ENCODE data around the gene C11orf98. TPM values are rescaled to one million over a fixed set of nuclear protein-coding genes. Genes with fewer than 3 reads are reported as not detected.
"Not testable (repeated sequence)": the region's sequence is repeated elsewhere in the genome, so short reads cannot be mapped to it uniquely, and the experiment has no call there.

C11orf98 gene
- polyA plus RNA-seq, 1 donor, result 60.4 TPM

DNA sequence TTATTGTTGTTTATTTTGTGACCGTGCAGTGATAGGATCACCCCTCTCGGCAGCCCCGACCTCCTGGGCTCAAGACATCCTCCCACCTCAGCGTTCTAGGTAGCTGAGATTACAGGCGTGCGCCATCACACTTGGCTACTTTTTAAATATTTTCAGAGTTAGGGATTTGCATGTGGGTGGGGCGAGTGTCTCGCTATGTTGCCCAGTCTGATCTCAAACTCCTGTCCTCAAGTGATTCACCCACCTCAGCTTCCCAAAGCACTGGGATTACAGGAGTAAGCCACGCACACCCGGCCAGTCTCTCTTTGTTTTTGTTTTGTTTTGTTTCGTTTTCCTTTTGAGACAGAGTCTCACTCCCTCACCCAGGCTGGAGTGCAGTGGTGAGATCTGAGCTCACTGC lies 10.7 kb downstream of the C11orf98 start:
- no peaks in the 10 kb centered on the region for H3K27me3 ChIP-seq (ENCODE audit: control insufficient read depth, insufficient read depth, low read length)
- peaks cover 6% of the 10 kb centered on the region for H3K36me3 ChIP-seq (ENCODE audit: control insufficient read depth, insufficient read depth, low read length)
- no peaks in the 10 kb centered on the region for H3K9me3 ChIP-seq (ENCODE audit: control insufficient read depth, low read depth, low read length)
- no peak overlapping the region for H3K27ac ChIP-seq (ENCODE audit: low read length)
- H3K4me1 ChIP-seq (ENCODE audit: control insufficient read depth, insufficient read depth, low read length), result peaks cover 5% of the 10 kb centered on the region
- WGBS (ENCODE audit: insufficient coverage, low lambda C conversion rate), result 100% methylated on average over 1 of the region's 11 CpGs
- no peak for DNase-seq
- H3K4me3 ChIP-seq (ENCODE audit: low read length), result no peak overlapping the region

- Histone ChIP-seq H3K4me3 (ENCODE audit: low read length) (peak overlapping the region; percentile 86), H3K27me3 (ENCODE audit: control insufficient read depth, insufficient read depth, low read length) (no peaks in the 10 kb centered on the region), H3K4me1 (ENCODE audit: control insufficient read depth, insufficient read depth, low read length) (peaks cover 5% of the 10 kb centered on the region), H3K27ac (ENCODE audit: low read length) (peak overlapping the region; percentile 92), H3K9me3 (ENCODE audit: control insufficient read depth, low read depth, low read length) (no peaks in the 10 kb centered on the region), H3K36me3 (ENCODE audit: control insufficient read depth, insufficient read depth, low read length) (peaks cover 24% of the 10 kb centered on the region)
- no peak for DNase-seq
- no CpG with 5 or more reads among the region's 16 CpGs for WGBS (ENCODE audit: insufficient coverage, low lambda C conversion rate)
Measured at GRCh38 chr11:62652161-62653006, 12.6 kb downstream of the C11orf98 start.

DNA sequence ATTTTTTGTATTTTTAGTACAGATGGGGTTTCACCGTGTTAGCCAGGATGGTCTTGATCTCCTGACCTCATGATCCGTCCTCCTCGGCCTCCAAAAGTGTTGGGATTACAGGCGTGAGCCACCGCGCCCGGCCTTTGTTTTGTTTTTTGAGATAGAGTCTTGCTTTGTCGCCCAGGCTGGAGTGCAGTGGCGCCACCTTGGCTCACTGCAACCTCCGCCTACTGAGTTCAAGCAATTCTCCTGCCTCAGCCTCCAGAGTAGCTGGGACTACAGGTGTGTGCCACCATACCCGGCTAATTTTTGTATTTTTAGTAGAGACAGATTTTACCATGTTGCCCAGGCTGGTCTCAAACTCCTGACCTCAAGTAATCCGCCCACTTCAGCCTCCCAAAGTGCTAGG lies 14.7 kb downstream of the C11orf98 start:
- H3K4me3 ChIP-seq (ENCODE audit: low read length); H3K27me3 ChIP-seq (ENCODE audit: control insufficient read depth, insufficient read depth, low read length); H3K9me3 ChIP-seq (ENCODE audit: control insufficient read depth, low read depth, low read length); H3K27ac ChIP-seq (ENCODE audit: low read length); DNase-seq: not testable (repeated sequence)
- no CpG with 5 or more reads among the region's 12 CpGs for WGBS (ENCODE audit: insufficient coverage, low lambda C conversion rate)
- peaks cover 12% of the 10 kb centered on the region for H3K4me1 ChIP-seq (ENCODE audit: control insufficient read depth, insufficient read depth, low read length)
- peaks cover 30% of the 10 kb centered on the region for H3K36me3 ChIP-seq (ENCODE audit: control insufficient read depth, insufficient read depth, low read length)

DNA sequence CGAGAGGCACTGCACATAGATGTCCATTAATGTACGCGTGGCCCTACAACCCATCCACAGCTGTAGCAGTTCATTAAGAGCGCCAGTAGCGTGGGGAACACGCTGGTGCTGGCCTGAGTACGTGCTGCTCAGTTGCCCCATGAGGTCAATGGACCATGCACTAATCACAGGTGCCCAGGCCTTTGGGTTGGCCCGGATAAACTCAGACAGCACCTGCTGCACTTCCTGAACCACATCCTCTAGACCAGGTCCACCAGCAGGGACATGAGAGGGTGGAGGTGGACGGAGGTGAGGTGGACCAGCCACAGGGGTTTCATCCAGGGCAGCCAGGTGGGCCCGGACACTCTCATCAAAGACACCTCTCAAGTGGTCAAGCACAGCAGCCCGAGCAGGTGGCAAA lies 15.5 kb downstream of the C11orf98 start:
- Histone ChIP-seq H3K27me3 (ENCODE audit: control insufficient read depth, insufficient read depth, low read length) (no peaks in the 10 kb centered on the region), H3K27ac (ENCODE audit: low read length) (no peak overlapping the region), H3K4me1 (ENCODE audit: control insufficient read depth, insufficient read depth, low read length) (peaks cover 13% of the 10 kb centered on the region), H3K9me3 (ENCODE audit: control insufficient read depth, low read depth, low read length) (peaks cover 3% of the 10 kb centered on the region), H3K4me3 (ENCODE audit: low read length) (no peak overlapping the region), H3K36me3 (ENCODE audit: control insufficient read depth, insufficient read depth, low read length) (peaks cover 31% of the 10 kb centered on the region)
- no peak for DNase-seq
- WGBS (ENCODE audit: insufficient coverage, low lambda C conversion rate), result no CpG with 5 or more reads among the region's 11 CpGs

GRCh38 chr11:62648967-62649364 lies 16.0 kb downstream of the C11orf98 start:
- Histone ChIP-seq H3K4me1 (ENCODE audit: control insufficient read depth, insufficient read depth, low read length) (peaks cover 16% of the 10 kb centered on the region), H3K36me3 (ENCODE audit: control insufficient read depth, insufficient read depth, low read length) (peaks cover 34% of the 10 kb centered on the region), H3K27ac (ENCODE audit: low read length) (no peak overlapping the region), H3K4me3 (ENCODE audit: low read length) (no peak overlapping the region), H3K27me3 (ENCODE audit: control insufficient read depth, insufficient read depth, low read length) (no peaks in the 10 kb centered on the region), H3K9me3 (ENCODE audit: control insufficient read depth, low read depth, low read length) (peaks cover 3% of the 10 kb centered on the region)
- no CpG with 5 or more reads among the region's 11 CpGs for whole genome bisulfite sequencing (ENCODE audit: insufficient coverage, low lambda C conversion rate)
- no peak for DNase-seq

GRCh38 chr11:62648185-62648966 lies 16.6 kb downstream of the C11orf98 start:
- peaks cover 3% of the 10 kb centered on the region for H3K9me3 ChIP-seq (ENCODE audit: control insufficient read depth, low read depth, low read length)
- no CpG with 5 or more reads among the region's 24 CpGs for WGBS (ENCODE audit: insufficient coverage, low lambda C conversion rate)
- no peak for DNase-seq
- H3K27ac ChIP-seq (ENCODE audit: low read length), result no peak overlapping the region
- H3K4me3 ChIP-seq (ENCODE audit: low read length), result no peak overlapping the region
- H3K27me3 ChIP-seq (ENCODE audit: control insufficient read depth, insufficient read depth, low read length), result no peaks in the 10 kb centered on the region
- peaks cover 38% of the 10 kb centered on the region for H3K36me3 ChIP-seq (ENCODE audit: control insufficient read depth, insufficient read depth, low read length)
- peaks cover 16% of the 10 kb centered on the region for H3K4me1 ChIP-seq (ENCODE audit: control insufficient read depth, insufficient read depth, low read length)

- peaks cover 3% of the 10 kb centered on the region for H3K9me3 ChIP-seq (ENCODE audit: control insufficient read depth, low read depth, low read length)
- H3K4me3 ChIP-seq (ENCODE audit: low read length), result no peak overlapping the region
- no peak for DNase-seq
- H3K4me1 ChIP-seq (ENCODE audit: control insufficient read depth, insufficient read depth, low read length), result peaks cover 16% of the 10 kb centered on the region
- WGBS (ENCODE audit: insufficient coverage, low lambda C conversion rate), result no CpG with 5 or more reads among the region's 6 CpGs
- H3K27me3 ChIP-seq (ENCODE audit: control insufficient read depth, insufficient read depth, low read length), result no peaks in the 10 kb centered on the region
- peaks cover 41% of the 10 kb centered on the region for H3K36me3 ChIP-seq (ENCODE audit: control insufficient read depth, insufficient read depth, low read length)
- H3K27ac ChIP-seq (ENCODE audit: low read length), result no peak overlapping the region
Measured at GRCh38 chr11:62647609-62648005, 17.4 kb downstream of the C11orf98 start.

- H3K27me3 ChIP-seq (ENCODE audit: control insufficient read depth, insufficient read depth, low read length), result no peaks in the 10 kb centered on the region
- H3K4me1 ChIP-seq (ENCODE audit: control insufficient read depth, insufficient read depth, low read length), result peaks cover 13% of the 10 kb centered on the region
- H3K36me3 ChIP-seq (ENCODE audit: control insufficient read depth, insufficient read depth, low read length), result peaks cover 43% of the 10 kb centered on the region
- H3K9me3 ChIP-seq (ENCODE audit: control insufficient read depth, low read depth, low read length), result peaks cover 3% of the 10 kb centered on the region
- H3K27ac ChIP-seq (ENCODE audit: low read length), result peak overlapping the region; percentile 64
- DNase-seq, result no peak
- H3K4me3 ChIP-seq (ENCODE audit: low read length), result no peak overlapping the region
- WGBS (ENCODE audit: insufficient coverage, low lambda C conversion rate), result no CpG with 5 or more reads among the region's 32 CpGs
Measured at GRCh38 chr11:62646825-62647608, 18.0 kb downstream of the C11orf98 start.

DNA sequence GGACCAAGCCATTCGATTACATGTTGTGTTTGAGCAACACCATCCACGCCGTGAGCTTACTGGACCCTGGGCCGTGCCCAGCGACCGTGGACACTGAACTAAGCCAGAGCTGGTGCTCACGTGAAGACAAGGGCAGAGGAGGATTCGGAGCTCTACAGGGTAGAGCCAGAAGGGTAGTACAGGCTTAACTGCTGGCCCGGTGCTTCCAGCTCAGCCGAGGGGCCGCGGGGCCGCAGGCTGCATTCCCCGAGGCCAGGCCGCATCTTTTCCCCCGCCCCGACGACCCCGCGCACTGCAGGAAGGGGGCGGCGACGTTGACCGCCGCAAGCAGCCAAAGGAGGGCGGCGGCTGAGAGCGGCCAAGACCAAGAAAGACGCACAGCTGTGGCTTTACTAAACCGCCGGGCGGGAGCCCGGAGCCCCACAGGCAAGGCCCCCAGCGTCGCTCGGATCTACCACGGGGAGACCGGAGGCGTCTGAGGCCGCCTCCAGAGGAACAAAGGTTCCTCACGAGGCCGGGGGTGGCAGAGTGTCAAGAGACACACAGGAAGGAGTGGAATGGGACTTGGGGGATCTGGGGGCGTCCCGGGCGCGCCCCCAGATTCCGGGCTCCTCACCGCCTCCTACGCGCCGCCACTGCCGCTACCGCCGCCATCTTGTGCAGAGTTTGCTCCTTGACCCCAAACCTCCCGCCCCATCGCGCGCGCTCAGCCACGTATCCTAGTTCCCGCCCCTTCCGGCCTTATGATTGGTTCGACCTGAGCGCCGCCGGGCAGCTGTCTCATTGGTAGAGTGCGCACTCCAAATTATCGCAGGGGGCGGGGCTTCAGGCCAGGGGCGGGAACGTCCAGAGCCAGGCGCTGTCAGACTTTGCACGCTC lies 18.8 kb downstream of the C11orf98 start, which contains the start of gene GANAB:
Gene GANAB, minus strand, starts transcription at position 668 of the 879 bp plus-strand sequence. Its CDS starts 14 bp downstream, at position 654.
- Histone ChIP-seq H3K9me3 (ENCODE audit: control insufficient read depth, low read depth, low read length) (peaks cover 3% of the 10 kb centered on the region), H3K4me3 (ENCODE audit: low read length) (peak within 1 kb of the TSS; percentile 94), H3K4me1 (ENCODE audit: control insufficient read depth, insufficient read depth, low read length) (peaks cover 12% of the 10 kb centered on the region), H3K27me3 (ENCODE audit: control insufficient read depth, insufficient read depth, low read length) (no peaks in the 10 kb centered on the region), H3K27ac (ENCODE audit: low read length) (peak within 1 kb of the TSS; percentile 94), H3K36me3 (ENCODE audit: control insufficient read depth, insufficient read depth, low read length) (peaks cover 43% of the 10 kb centered on the region)
- DNase-seq, result peak; percentile 98 to 99
- no CpG with 5 or more reads among the region's 73 CpGs for WGBS (ENCODE audit: insufficient coverage, low lambda C conversion rate)
